Activated CD4-positive, CD25-positive, alpha-beta regulatory T cell (primary cell): ENCODE results near the gene KLKB1.

ENCODE experiments used
- DNase-seq, 4 experiments: peaks; one replicate each; lab custom pipeline; 2025; lab: John Stamatoyannopoulos, UW

KLKB1 gene

GRCh38 chr4:186227221-186227620, at the start of gene KLKB1:
Gene KLKB1, plus strand, starts transcription at chr4:186227507. Its CDS starts 689 bp downstream, at chr4:186228196.
- DNase-seq, result no peak

DNA sequence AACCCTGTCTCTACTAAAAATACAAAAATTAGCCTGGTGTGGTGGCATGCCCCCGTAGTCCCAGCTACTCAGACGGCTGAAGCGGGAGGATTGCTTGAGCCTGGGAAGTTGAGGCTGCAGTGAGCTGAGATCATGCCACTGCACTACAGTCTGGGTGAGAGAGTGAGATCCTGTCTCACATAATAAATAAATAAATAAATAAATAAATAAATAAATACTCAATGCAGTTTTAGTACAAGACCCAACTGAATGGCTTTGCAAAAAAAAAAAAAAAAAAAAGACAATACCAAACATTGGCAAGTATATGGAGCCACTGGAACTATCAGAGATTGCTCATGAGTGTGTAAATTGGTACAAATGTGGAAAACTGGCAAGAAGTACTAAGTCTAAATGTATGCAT, 39.2 kb upstream of the KLKB1 start:
- DNase-seq, result no peak

DNA sequence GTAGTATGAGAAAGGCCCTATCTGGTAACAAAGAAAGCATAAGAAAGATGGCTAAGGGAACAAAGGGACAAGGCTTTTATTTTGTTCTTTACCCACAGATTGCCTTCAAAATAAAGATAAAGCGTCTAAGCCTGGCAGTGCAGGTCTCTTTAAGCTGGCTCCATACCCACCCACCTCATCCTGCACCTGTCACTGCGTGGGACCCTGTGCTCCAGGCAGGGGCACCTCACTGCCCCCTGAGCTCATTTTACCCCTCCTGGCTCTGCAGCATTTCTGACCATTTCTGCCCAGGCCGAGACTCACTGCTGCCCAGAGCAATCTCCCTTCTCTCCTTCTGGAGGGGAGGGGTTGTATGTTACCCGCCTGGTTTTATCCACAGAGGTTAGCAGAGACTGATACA, 37.7 kb upstream of the KLKB1 start:
- no peak for DNase-seq

DNA sequence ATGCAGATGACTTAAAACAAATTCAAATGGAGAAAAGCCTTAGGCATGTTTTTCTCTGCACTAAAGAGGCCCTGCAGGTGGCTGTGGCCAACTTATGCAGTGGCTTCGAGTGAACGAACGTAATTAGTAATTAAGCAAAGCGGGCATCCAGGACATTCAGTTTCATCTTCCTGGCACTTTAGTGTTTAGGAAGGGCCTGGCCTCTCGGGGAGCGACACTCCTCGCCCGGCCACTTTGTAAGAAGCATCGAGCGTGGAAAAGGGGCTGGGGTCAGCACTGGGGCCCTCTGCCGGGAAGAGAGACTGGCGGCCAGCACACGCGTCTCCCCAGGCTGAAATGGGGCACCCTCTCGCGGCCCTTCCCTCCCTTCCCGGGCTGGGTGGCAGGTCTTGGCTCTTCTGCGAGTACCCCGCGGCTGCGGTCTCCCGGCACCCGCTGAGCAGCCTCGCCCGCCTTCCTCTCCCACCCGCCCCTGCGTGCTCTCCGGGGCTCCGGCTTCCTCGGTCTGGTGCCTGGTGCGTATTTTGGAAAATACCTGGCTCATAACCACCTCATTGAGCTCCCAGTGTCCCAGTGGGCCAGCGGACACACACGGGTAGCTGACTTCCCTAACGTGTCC, 36.6 kb upstream of the KLKB1 start:
- peak in 3 of 4 experiments; percentile 35 to 40 (median 36) for DNase-seq

DNA sequence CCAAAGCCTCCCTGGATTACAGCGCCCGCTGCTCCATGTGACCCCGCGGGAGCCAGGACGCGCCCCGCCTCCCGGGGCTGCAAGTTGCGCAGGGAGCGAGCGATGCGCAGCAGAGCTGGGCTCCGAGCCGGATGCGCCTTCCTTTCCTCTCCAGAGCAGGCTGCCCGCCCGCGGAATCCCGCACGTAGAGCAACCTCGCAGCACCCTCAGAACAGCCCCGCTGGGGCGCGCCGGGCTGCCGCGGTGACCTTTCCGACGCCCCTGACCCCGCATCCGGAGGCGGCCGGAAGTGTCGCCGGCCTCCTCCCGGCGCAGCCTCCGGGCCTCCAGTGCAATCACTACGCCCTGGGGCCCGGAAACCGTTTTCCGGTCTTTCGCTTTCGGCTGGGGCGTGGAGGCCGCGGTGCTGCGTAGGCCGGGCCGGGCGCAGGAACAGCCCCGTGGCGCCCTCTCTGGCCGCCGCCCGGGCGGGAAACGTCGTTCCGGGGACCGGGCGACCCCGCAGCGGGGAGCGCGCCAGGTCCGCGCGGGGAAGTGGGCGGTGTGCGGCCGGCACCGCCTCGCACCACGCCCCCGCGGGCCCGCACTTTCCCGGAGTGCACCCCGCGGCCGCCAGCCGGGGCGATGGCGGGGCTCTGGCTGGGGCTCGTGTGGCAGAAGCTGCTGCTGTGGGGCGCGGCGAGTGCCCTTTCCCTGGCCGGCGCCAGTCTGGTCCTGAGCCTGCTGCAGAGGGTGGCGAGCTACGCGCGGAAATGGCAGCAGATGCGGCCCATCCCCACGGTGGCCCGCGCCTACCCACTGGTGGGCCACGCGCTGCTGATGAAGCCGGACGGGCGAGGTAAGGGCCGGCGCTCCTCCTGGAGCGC, 35.9 kb upstream of the KLKB1 start, which contains the start of gene CYP4V2:
Gene CYP4V2, plus strand, starts transcription at position 368 of the 866 bp plus-strand sequence. Its CDS starts 257 bp downstream, at position 625.
- peak; percentile 66 to 85 (median 79) for DNase-seq

DNA sequence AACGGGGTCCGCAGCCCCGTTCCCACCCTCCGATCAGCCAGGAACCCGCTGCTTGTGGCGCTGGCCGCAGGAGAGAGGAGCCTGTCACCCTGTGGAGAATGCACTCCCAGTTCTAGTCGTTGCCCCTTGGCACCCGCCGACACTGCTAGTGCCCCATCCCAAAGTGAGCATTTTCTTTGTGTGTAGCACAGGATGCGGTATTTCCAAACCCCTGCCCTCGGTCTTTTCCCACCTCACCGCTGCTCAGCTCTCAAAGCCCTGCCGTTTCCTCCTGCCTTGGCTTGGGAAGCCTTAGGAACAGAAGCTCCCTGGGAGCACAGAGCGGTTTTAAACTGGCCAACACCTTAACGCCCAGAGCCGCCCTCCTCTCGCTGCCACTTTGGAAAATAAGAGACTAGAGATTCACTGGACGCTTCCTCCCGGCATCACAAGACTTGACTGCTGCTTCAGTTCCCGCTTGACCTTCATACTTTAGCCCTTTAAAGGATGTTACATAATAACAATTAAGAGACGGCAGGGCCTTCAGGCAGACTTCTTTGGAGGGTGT, 35.2 kb upstream of the KLKB1 start:
- DNase-seq, result peak in 1 of 4 experiments; percentile 29

- no peak for DNase-seq
These were observed 33.5 kb upstream of the KLKB1 start for GRCh38 chr4:186193851-186194250.

GRCh38 chr4:186196063-186196462, 31.2 kb upstream of the KLKB1 start:
- no peak for DNase-seq

DNA sequence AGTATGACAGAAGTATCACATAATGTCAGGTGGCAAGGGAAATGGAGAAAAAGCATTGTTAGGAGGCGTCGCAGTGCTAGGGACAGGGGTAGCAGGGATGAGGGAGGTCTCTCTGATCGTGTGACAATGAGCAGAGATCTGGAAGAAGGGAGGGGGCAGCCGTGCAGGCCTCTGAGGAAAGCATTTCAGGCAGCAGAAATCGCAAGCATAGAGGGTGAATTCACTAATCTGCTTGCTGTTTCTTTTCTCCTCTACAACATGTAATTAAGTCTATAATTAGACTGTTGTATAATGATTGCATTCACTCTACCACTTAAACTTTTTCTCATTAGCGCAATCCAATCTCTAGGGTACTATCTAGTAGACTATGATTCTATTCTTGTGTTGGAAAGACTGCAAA, 26.8 kb upstream of the KLKB1 start:
- DNase-seq, result no peak

DNA sequence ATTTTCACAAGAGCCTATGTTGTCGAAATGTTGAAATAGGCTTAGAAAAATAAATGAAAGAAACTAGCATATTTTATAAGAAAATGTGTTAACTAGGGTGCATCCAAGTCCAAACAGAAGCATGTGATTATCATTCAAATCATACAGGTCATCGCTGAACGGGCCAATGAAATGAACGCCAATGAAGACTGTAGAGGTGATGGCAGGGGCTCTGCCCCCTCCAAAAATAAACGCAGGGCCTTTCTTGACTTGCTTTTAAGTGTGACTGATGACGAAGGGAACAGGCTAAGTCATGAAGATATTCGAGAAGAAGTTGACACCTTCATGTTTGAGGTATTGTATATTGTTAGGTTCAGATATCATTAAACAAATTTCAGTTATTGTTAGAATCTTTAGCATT, 26.3 kb upstream of the KLKB1 start:
- DNase-seq, result no peak

- peak; percentile 7 to 31 (median 20) for DNase-seq
These were observed 25.6 kb upstream of the KLKB1 start for GRCh38 chr4:186201535-186202230.

DNA sequence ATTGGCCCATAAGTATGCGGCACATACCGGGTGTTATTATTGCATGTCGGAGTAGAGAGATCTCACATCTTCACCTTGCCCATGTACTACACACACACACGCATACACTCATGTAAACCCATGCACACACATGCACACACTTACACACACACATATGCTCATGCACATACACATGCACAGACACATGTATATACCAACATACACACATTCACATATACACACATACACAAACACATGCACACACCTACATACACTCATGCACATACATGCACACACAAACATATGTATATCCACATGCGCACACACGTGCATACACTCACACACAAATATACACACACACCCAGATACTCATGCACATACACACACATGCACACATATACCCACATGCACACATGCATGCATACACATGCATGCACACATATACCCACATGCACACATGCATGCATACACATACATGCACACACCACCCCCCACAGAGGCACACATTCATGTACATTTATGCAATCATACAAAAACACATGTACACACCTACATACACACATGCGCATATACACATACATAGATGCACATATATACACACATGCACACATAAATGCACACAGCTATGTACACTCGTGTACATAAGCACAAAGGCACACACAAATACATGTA, 24.7 kb upstream of the KLKB1 start:
- DNase-seq, result no peak

- DNase-seq, result no peak
These were observed 23.9 kb upstream of the KLKB1 start for GRCh38 chr4:186203406-186203805.

DNA sequence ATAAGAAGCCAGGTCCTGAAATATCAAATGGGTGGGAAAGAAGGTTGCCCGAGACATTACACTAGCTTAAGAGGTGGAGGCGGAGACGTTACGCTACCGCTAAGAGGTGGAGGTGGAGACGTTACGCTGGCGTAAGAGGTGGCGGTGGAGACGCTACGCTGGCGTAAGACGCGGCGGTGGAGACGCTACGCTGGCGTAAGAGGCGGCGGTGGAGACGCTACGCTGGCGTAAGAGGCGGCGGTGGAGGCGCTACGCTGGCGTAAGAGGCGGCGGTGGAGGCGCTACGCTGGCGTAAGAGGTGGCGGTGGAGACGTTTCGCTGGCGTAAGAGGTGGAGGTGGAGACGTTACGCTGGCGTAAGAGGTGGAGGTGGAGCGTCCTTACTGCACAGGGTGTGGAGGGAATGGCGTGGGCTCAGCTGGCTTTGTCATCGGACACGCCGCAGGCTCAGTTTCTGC, 23.2 kb upstream of the KLKB1 start:
- DNase-seq, result peak in 2 of 4 experiments; percentile 67 to 70

DNA sequence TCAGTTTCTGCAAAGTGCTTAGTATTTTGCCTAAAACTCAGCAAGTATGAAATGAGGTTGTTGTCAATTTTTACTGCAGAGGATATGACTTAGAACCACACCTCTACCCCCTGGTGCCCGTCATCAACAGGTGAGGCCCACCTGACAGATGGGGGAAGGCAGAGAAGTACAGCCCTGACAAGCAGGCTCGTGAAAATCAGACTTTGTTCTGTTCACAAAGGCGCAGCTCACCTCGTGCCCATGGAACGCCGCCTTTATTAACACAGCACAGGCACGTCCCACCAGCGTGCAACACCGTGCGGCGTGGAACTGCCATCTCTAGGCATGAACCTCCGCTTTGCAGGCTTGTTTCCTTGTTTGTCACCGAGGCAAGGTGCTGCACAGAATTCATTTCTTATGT, 22.6 kb upstream of the KLKB1 start:
- DNase-seq, result no peak

DNA sequence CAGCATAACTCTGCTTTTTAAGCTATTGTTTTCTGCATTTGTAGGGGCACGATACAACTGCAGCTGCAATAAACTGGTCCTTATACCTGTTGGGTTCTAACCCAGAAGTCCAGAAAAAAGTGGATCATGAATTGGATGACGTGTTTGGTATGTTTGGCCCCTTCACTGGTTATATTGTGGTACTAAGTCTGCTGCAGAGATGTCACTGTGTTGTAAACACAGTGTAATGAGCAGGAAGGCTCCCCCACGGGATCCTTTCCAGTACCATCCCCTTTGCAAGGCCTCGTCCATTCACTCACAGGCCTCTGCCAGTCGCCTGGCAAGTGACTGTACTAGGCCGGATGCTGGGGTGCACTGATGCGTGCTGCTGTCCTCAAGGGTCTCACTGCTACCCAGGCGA, 22.2 kb upstream of the KLKB1 start:
- no peak for DNase-seq

DNA sequence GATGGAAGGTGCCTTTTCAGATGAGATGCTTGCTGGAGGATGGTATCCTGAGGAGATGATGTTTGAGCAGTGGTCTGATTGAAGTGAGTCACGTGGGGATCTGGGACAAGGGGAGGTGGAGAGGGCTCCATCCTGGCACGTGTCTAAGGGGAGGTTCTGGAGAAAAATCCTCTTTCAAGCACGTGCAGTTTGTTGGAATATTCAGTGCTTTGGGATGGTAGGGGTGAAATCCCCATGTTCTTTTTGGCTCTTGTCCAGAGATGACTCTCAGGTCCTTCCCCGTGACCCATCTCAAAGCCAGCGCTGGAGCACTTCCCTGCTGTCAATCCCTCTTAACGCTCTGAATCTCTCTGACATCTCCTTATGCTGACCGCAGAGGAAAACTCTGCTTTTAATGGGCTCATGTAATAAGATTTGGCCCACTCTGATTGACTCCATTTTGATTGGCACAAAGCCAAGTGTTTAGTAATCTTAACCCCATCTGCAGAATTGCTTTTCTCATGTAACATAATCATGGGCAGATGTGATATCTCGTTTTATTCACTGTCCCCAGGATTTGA, 10.8 kb upstream of the KLKB1 start:
- DNase-seq, result no peak

DNA sequence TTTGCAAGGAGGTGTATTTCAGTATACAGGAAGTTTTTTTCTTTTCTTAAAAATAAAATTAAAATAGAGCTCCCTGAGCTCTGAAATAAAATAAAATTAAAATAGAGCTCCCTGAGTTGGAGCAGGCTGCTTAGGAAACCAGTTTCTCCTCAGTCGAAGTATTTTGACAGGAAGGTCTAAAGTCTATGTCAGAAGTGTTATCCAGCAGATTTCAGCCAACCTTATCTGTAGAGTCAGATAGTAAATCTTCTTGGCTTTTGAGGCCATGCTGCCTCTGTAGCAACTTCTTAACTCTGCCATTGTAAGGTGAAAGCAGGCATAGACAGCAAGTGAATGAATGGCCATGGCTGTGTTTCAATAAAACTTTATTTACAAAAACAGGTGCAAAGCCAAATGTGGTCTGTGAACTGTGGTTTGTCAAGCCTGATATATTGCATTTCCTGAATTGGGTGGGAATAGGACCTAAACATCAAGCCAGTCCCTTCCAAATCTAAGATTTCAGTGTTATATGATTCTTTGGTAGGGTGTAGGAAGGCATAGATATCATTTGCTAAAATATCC, 9.5 kb upstream of the KLKB1 start:
- no peak for DNase-seq

GRCh38 chr4:186221624-186222023, 5.7 kb upstream of the KLKB1 start:
- no peak for DNase-seq

DNA sequence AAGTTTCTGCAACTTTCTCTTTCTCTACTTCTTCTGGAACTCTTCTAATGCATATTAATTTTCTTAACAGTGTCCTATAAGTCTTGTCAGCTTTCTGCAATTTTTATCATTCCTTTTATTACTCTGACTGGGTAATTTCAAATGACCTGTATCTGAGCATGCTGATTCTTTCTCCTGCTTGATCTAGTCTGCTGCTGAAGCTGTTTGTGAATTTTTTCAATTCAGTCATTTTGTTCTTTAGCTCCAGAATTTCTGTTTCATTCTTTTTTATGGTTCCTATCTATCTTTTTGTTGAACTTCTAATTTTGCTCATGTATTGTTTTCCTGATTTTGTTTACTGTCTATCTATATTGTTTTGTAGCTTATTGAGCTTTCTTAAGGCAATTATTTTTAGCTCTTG, 1.5 kb upstream of the KLKB1 start:
- DNase-seq, result no peak
